SW 1271 (cell line): Measurements from ENCODE around the gene LRRC2.
"Not testable (repeated sequence)": the region's sequence is repeated elsewhere in the genome, so short reads cannot be mapped to it uniquely, and the experiment has no call there.

Source experiments
- DNase-seq, 2 experiments: peaks; one replicate each; lab custom pipeline; 2025; lab: John Stamatoyannopoulos, UW

LRRC2 gene

DNA sequence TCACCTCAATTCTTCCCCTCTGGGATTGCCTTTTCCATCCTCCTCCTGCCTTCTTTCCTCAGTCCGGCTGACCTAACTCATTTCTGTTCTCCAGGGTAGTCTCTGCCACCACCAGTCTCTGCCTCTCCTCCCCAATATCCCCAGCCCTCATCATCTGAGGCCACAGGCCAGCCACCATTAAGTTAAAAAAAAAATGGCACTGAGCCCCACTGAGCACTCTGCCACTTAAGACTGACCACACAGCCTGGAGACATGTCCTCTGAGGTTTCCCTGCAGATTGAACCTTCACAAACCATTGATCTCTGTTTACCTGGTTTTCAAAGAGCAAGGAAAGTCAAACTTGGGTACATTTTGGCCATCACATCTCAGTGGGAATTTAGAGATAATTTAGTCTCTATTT is 13.6 kb downstream of the LRRC2 start:
- DNase-seq: no peak

DNA sequence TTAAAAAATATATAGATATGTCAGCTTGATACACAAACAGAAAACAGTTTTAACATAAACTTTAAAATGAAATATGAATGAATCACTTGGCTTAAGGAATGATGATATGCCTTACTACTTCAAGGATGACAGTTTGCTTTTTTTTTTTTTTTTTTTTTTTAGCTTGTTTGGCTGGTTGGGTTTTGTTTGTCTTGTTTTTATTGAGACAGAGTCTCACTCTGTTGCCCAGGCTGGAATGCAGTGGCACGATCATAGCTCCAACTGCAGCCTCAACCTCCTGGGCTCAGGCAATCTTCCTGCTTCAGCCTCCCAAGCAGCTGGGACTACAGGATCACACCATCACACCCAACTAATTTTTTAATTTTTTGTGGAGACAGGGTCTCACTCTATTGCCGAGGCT is 14.5 kb downstream of the LRRC2 start:
- DNase-seq: no peak

DNA sequence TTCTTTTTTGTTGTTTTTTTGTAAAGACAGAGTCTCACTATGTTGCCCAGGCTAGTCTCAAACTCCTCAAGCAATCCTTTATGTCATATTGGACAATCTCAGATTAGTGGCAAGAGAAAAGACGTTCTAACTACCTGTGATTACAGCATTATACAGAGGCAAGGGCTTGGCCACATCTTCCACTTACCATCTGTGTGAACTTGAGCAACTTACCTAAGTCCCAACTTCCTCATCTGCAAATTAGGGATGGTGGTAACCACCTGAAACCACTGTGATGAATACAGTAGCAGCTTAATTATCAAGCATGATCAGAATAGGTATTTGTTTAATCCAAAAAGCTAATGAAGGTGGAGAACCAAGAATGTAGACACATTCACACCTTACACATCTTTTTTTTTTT is 16.1 kb downstream of the LRRC2 start:
- no peak for DNase-seq

DNA sequence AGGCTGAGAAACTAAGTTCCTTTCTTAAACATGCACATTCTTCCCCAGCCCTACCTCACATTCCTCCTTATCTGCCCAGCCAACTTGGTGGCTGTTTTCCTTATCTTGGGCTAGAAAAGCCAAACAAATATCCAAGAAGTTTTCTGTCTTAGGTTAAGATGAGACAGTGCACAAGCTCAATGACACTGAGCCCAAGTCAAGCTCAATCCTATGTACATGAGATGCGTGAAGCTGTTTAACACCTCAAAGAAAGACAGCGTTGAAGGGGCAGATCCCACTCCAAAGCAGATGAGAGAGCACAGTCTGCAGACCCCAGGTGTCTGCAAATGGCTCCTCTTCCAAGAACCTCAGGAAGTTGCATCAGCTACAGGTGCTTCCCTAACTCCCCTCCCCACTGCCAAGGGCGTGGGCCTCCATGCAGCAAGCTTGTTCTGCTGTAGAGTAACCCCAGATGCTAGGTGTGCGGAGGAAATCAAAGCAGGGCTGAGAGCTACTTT is 16.6 kb downstream of the LRRC2 start:
- DNase-seq: no peak

DNA sequence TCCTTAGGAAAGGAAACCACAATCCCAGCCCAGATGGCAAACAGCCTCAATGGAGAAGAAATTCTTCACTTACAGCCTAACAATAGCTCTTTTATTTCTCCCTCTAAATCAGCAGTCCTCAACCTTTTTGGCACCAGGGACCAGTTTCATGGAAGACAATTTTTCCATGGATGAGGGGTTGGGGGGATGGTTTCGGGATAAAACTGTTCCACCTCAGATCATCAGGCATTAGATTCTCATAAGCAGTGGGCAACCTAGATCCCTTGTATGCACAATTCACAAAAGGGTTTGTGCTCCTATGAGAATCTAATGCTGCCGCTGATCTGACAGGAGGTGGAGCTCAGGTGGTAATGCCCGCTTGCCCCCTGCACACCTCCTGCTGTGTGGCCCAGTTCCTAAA is 17.5 kb downstream of the LRRC2 start:
- not testable (repeated sequence) for DNase-seq

DNA sequence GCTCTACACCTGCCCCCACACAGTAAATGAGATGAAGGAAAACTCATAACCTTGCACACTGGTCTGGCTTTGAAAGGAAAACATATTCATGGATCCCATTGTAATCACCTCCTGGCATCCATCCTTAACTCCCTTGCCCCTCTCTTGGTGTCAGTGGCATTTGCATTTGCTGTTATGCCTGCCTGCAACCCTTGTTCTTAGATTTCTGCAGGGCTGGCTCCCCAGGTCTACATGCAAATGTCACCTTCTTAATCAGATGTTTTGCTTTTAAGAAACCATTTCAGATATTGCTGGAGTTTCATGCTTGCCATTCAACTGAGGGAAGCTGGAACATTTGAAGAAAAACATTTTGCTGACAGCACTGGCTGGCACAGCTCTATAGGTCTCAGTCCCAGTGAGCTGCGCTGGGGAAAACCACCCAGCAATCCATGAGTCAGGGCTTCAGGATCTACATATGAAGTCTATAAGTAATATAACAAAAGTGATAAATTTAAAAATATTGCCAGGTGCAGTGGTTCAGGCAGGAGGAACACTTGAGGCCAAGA is 19.1 kb downstream of the LRRC2 start:
- no peak for DNase-seq

DNA sequence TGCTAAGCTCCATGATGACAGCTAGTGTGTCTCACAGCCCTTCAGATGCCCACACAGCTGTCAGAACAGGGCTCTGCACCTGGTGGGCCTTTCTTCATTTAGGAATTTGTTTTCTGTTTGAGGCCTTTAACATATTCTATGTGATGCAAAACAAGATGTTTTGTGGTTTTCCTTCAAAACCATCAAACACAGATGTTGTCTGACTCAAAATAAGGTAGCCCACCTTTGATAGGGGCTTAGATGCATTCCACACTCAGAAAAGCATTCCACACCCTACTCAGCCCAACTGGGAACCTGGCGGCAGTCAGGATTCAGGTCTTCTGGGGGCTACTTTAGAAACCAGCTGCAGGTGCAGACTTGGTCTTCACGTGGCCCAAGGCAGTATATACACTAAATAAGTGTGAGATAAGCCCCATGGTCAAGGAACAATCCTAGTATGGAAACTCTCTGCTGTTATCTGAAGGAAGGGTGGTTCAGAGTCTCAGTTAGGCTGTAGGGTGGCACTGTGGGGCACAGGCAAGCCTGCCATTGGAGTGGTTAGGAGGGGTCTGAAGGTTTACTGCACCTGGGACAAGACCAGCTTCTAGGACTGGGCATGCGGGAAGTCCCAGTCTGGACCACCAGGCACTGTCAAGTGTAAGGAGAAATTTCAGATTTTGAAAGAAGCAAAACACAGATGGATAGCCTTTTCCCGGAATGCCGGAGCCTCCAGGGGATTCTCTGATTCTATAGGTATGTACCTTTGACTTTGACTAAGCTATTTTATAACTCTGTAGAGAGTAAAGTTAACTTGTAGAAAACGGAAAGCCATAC is 20.1 kb downstream of the LRRC2 start:
- DNase-seq: no peak

DNA sequence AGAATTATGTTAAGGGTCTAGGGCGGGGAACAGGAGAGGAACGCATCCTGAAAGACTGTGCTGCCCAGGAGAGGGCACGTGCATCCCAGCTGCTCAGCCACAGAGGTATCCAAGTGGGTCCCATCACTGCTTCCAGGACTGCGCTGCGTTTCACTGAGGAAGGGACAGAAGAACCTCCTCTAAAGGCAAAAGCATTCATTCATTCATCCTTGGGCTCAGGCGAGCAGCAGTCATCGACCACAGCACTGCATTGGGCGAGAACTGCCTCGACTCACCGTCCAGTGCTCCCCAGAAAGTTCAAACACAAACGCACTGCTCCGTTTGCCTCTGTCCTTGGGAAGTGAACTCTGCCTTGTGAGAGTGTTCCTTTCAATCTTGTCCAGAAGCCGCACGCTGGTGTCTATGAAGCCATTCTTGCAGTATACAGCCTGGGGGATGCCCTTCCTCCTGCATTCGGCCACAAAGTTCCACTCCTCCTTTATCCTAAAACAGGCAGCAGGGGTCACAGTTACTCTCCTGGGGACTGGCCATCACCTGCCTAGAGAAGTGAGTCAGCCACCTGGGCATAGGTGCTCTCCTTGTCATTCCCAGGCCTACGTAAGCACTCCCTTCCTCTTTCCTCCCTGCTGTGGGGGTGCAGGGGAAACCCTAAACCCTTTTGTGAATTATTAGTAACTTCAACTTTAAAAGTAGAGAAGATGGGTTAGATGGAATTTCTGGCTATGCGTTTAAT is 21.2 kb downstream of the LRRC2 start:
- no peak for DNase-seq

DNA sequence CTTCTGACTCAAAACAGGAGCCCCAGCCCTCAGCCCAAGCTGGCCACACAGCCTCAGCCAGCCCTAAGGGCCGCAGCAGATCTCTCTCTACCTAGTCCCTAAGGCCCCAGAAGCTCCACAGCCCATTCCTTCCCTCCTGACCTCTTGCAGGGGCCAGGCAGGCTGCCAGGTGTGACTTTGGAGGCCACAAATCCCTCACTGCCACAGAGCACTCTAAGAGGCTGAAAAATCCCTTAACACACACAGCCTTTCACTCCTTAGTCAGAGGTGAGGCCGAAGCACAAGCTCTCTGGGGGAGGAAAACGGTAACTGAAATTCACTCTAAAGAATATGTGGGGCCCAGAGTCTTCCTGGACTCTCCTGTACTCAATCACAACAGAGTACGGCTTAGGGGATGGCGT is 23.3 kb downstream of the LRRC2 start:
- no peak for DNase-seq

DNA sequence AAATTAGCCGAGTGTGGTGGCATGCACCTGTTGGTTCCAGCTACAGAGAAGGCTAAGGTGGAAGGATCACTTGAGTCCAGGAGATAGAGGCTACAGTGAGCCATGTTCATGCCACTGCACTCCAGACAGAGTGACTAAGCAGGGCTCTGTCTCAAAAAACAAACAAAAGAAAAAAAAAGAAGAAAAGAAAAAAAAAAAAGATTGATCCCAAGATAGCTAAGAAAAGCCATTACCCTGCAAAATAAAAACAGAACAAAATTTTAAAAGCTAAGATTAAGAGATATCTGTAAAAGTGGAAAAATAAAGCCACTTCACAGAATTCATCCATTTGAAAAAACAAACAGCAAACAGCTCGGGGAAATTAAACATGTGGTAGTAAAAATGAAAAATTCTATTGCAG is 23.8 kb downstream of the LRRC2 start:
- DNase-seq: no peak

DNA sequence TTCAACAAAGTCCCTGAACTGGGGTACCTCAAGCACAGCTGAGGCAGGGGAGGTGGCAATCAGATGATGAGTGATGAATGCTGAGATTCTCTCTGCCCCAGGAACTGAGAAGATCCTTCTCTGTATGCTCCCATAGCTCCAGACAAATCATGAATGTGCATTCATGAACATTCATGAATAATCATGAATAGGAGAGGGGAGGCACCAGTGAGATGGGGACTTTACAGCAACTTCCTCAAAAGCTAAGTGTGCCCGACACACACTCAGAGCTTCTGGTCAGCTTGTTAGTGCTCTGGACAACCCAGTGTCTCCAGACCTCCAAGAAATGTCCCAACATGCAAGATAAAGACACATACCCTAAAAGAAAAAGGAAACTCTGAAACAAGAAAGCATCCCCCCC is 24.3 kb downstream of the LRRC2 start:
- DNase-seq: no peak

DNA sequence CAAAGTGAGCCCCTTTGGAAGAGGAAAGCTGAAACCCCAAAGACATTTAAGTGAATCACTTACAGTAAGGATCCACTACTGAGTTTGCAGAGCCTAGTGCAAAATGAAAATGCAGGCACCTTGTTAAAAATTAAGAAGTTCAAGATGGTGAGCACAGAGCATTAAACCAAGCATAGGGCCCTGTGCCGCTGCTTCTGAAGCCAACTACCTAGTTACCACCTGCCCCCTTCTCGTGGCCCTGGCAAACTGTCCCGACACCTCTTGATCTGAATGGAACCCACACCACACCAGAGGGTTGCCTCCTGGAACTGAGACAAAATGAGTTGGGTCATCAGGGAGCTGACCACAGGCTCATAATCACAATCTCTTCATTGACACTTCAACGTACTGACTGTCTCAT is 25.6 kb downstream of the LRRC2 start:
- DNase-seq: no peak

DNA sequence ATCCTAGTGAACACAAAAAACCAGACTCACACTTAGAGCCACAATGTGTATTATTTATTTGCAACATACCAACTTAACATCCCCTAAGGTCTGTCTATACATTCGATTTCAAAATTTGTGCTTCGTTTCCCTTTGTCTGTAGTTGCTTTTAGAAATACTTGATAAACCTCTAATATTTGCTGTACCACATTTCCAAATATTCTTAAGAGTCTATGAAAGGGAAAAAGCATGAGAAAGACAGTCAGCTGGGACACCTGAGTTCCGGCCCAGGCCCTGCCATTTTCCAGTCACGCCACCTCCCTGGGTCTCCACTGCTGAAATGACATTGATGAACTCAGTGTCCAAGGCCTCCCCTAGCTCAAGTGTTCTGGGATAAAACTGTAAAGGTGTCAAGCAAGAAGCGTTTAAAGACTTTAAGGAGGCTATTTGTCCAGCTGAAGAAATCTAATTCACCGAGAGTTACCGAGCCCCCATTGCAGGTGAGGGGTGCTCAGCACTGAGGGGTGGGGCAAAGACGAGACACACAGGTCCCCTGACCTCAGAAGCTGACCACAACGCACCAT is 26.6 kb downstream of the LRRC2 start:
- DNase-seq: no peak

DNA sequence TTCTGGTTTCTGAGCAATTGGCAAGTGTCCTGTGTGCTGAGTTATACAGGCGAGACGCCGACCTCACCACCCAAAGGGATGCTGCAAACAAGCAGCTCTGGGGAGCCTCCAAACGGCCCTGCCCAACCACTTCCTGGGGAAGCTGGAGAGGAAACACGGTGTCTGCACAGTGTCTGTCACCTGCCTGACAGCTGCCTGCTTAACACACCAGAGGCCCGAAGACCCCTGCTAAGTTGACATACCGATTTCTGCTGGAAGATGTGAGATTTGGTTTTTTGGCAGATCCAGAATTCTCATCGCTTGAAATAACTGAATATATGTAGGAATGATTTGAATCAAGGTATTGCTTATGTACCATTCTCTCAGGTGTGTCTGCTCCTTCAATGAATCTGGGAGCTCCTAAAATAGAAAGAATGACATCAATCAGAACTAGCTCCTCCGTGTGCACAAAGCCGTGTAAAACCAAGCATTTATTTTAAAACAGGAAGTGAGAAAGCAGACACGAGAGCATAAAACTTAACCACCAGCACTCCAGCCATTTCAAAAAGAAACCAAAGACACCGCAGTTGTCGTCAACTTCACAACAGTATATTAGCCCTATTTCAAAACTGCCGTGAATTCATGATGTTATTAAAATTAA is 27.2 kb downstream of the LRRC2 start:
- no peak for DNase-seq

DNA sequence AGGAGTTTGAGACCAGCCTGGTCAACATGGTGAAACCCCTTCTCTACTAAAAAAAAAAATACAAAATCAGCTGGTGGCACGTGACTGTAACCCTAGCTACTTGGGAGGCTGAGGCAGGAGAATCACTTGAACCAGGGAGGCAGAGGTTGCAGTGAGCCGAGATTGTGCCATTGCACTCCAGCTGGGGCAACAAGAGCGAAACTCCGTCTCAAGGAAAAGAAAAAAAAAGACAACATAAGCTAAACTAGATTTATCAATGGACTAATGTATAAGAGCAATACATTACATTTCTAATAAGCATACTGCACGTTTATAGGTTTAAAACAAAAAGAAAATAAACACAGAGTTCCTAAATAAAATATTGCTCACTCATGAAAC is 27.7 kb downstream of the LRRC2 start:
- DNase-seq: not testable (repeated sequence)

DNA sequence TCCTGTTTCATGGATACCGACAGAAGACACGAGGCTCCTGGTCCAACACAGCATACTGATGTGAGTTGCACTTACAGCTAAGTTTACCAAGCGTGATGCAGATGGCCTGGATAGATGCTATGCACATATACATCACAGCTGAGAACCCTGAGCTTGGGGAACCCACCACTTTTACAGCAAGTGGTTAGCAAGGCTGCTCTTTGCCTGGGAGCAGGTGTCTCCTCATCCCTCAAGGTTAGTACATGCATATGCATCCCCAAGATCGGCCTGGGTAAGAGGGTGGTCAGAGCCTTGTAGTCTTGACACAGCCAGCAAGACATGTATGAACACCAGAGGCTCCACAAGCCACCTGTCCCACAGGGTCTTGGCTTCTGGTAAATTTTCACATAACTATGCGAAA is 28.3 kb downstream of the LRRC2 start:
- no peak for DNase-seq

DNA sequence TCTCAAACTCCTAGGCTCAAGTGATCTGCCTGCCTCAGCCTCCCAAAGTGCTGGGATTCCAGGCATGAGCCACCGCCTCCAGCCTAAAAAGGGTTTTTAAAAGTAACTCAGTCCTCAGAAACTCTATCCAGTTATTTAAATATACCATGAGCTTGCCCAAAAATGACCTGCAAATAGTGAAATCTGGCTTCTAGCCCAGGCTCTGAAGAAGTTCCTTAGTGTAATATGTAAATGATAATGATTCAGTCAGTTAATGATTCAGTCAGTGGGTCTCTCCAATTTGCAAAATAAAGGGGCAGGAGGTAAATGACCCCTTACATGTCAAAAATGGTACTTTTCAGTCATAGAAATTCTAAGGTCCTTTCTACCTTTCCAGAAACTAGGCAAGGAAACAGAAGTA is 28.8 kb downstream of the LRRC2 start:
- DNase-seq: no peak

DNA sequence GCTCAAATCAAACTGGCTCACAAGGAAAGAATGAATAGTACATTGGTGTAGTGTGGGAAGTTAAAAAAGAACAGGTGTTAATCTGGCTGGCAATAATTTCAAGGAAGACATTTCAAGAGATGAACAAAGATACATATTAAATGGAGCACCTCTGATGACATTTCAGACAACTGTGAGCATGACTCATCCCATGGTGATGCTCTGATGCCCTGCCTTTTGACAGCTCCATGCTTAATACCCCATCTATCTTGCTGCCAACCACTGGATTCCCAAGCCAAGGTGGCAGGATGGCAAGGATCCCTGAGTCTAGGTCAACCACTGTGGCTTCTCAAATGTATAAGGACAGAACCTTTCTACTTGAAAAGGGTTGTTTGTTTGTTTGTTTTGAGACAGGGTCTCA is 29.3 kb downstream of the LRRC2 start:
- DNase-seq: no peak

DNA sequence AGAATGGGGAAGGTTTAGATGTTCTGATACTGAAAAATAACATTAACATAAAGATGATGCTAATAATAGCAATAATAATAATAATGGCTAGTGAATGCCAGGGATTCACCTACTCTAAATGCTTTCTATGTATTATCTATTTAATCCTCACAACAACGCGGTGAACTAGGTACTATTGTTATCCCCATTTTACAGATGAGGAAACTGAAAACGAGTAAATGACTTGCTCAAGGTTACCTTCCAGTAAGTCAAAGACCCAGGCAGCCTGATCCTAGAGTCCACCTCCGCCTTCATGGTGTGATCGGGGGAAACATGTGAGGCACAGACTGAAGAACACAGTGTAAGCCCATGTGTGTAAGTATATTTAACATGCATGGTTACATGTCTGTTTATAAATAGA is 30.4 kb downstream of the LRRC2 start:
- no peak for DNase-seq

DNA sequence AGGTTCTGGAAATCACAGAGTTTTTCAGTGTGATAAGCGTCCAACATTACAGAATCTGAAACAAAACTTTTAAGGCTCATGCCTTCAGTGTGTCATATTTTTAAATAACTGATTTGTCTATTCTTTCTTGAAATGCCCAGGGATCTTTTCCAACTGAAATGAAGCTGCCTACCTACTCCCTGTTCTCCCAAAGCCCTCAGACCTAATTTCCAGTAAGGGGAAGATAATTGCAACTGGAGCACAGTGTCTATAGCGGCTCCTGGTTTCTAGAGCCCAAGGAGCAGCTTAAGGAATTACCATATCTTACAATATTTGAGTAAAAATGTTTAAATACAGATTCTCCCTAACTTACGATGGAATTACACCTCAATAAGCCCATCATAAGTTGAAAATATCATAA is 33.0 kb downstream of the LRRC2 start:
- no peak for DNase-seq

DNA sequence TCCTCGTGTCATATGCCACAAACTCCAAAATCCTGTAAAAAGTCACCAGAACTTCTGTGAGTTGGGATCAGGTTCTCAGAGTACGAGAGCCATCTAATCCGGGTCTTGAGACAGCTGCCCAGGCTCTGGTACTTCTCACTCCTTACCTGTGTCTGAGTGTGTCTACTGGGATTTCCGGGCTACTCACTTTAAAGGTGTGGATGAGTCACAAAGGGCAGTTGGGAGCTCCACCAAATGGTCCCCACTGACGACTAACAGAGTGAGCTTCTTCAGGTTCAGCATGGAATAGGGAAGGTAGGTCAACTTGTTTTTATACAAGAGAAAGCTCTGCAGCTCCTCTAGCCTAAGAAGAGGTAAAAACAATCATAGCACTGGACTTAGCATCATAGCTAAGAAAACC is 38.9 kb downstream of the LRRC2 start:
- DNase-seq: no peak

DNA sequence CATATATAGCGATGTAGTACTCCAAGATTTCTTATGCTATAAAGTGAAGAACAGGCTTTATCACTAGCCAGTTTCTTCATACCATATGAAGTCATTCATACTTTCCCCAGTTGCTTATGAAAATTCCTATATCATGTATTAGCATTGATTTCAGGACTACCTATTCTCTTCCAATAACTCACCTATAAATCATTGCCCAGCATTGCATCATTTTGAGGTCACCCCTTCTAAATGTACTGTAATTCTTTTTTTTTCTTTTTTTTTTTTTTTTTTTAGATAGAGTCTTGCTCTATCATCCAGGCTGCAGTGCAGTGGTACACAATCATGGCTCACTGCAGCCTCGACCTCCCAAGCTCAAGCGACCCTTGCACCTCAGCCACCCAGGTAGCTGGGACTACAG is 41.3 kb downstream of the LRRC2 start:
- DNase-seq: no peak
